Ishikawa (cell line): ENCODE measurements around the gene KLHDC10.

Source experiments
- CEBPB ChIP-seq: IDR thresholded peaks from 2 replicates; pipeline ENCODE4 v1.6.1; 2012
- CREB1 ChIP-seq: IDR thresholded peaks from 2 replicates; pipeline ENCODE4 v1.6.1; 2012; ENCODE audit warnings: low read depth
- EGR1 ChIP-seq: IDR thresholded peaks from 2 replicates; pipeline ENCODE4 v1.6.1; 2012
- EP300 ChIP-seq: IDR thresholded peaks from 2 replicates; pipeline ENCODE4 v1.6.1; 2012; ENCODE audit warnings: borderline replicate concordance
- MAX ChIP-seq: IDR thresholded peaks from 2 replicates; pipeline ENCODE4 v1.6.1; 2012
- RAD21 ChIP-seq: IDR thresholded peaks from 2 replicates; pipeline ENCODE4 v1.6.1; 2012; ENCODE audit warnings: low read depth
- REST ChIP-seq: IDR thresholded peaks from 2 replicates; pipeline ENCODE4 v1.6.1; 2012; ENCODE audit warnings: low read depth, mild to moderate bottlenecking
- TAF1 ChIP-seq: IDR thresholded peaks from 2 replicates; pipeline ENCODE4 v1.6.1; 2012; ENCODE audit warnings: low read depth, mild to moderate bottlenecking
- TEAD4 ChIP-seq: IDR thresholded peaks from 2 replicates; pipeline ENCODE4 v1.6.1; 2012

GRCh38 chr7:130152493-130153210 lies 82.3 kb downstream of the KLHDC10 start:
- no peak for TF ChIP-seq RAD21
- no peak for TF ChIP-seq EGR1
- TF ChIP-seq TAF1 = no peak
- no peak for TF ChIP-seq CEBPB
- no peak for TF ChIP-seq CREB1
- TF ChIP-seq MAX = no peak
- TF ChIP-seq REST = no peak
- TF ChIP-seq EP300 = no peak
- no peak for TF ChIP-seq TEAD4
